Activated gamma-delta T cell treated with Interleukin-2 at 50 U/mL for 16 hours (primary cell): ENCODE measurements around the gene CREBBP.

ENCODE experiments used
- DNase-seq: peaks from one replicate; pipeline ENCODE4 v3.0.0-alpha.2; 2020

CREBBP gene

GRCh38 chr16:3759736-3760135 is 120.8 kb downstream of the CREBBP start:
- DNase-seq: no peak

GRCh38 chr16:3756113-3756512 is 124.4 kb downstream of the CREBBP start:
- DNase-seq: no peak

- no peak for DNase-seq
Measured at GRCh38 chr16:3755249-3755648, 125.3 kb downstream of the CREBBP start.

GRCh38 chr16:3754772-3755171 is 125.7 kb downstream of the CREBBP start:
- DNase-seq: no peak

GRCh38 chr16:3754081-3754703 is 126.3 kb downstream of the CREBBP start:
- DNase-seq: no peak

DNA sequence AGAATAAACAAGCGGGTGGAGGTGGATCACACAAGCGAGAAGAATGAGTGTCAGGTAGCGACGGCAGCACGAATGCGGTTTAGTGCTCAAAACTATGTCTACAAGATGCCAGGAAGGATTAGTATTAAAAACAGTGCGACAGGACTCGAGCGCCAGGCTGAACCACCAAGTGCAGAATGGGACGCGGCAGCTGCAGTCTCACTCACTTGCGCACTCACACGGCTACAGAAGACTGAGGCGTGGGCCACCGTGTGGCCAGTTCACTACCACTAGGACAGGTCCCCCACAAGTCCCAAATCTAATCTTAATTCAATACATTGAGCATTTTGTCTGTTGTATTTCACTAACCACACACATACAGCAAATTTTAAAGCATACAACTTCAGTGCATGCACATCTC is 127.5 kb downstream of the CREBBP start:
- no peak for DNase-seq

DNA sequence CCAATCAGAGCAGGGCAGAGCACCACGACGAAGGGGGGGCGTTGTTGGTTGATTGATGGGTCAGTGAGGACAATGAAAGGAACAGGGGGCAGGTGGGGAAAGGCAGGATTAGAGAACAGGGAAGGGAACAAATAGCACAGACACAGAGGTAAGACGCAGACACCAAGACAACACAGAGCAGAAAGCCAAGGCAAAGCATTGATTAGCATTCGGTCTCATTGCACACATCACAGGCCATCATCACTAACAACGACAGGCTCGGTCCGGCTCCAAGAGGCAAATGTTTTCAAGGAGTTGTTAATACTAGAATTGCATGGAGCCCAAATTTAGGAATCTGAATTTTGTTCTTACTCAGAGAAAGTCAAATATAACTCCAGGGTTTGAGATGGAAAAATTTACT is 128.6 kb downstream of the CREBBP start:
- no peak for DNase-seq

DNA sequence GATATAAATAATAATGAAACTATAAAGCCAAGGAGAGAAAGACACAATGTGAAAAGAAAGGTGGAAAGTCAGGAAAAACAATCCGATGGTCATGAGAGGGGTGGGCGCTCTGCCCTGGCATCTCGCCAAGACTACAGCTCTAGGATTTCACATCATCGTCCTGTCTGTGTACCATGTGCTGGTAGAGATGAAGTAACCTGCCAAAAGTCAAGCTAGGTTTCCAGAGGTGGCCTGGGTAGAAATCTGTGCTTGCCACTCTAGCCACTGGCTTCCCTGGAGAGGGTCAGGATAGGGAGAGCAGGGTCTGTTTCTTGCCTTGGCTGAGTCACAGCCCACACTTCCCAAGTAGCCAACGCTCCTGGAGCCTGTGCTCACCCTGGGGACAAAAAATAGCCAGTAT is 132.2 kb downstream of the CREBBP start:
- DNase-seq: no peak

GRCh38 chr16:3745751-3746355 is 134.7 kb downstream of the CREBBP start:
- no peak for DNase-seq

GRCh38 chr16:3744018-3744417 is 136.5 kb downstream of the CREBBP start:
- DNase-seq: no peak

DNA sequence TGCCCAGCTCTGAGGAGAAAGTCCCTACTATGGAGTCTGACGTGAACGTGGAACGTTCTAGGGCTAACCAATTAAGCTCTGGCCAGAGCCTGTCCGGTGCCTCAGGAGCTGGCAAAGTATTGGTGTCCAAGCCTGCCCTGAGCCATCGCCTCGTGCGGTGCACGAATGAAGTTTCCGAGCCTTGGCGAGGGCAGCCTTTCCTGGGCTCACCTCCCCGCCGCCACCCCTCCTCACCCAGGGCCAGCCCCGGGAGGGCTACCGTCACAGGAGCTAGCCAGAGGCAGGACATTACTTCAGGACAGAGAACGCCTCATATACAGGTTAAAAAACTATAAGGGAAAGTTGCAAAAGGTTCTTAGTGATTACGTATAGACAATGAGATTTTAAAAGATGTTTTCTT is 139.6 kb downstream of the CREBBP start:
- no peak for DNase-seq

GRCh38 chr16:3740186-3740585 is 140.3 kb downstream of the CREBBP start:
- DNase-seq: no peak

- no peak for DNase-seq
Measured at GRCh38 chr16:3739636-3740035, 140.9 kb downstream of the CREBBP start.

DNA sequence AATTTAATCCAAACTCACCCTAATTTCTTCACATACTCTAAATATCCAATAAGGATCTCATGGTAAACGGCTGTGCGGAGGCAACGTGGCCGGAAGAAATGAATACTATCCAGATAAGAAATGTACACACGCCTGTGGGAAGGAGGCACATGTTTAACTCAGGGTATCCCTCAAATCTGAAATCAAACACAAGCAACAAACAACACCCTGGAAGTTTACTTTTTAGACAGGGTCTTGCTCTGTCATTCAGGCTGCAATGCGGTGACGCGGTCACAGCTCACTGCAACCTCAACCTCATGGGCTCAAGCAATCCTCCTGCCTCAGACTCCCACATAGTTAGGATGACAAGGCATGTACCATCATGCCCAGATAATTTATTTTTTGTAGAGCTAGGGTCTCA is 142.0 kb downstream of the CREBBP start:
- DNase-seq: no peak

- DNase-seq: no peak
Measured at GRCh38 chr16:3738128-3738527, 142.4 kb downstream of the CREBBP start.

DNA sequence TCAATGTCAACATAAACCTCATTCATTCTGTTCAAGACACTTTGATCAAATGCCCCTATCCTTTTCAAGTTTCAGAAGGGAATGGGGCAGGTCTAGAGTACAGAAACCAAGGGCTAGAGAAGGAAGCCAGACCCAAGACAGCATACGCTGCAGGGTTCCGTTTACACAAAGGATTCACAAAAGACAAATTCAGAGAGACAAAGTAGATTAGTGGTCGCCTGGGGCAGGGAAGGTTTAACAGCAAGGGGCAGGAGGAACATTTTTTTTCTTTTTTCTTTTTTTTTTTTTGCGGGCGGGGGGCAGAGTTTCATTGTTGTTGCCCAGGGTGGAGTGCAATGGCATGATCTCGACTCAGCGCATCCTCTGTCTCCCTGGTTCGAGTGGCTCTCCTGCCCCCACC is 143.3 kb downstream of the CREBBP start:
- no peak for DNase-seq

GRCh38 chr16:3736116-3736515 is 144.4 kb downstream of the CREBBP start:
- no peak for DNase-seq

GRCh38 chr16:3735541-3735940 is 145.0 kb downstream of the CREBBP start:
- no peak for DNase-seq

GRCh38 chr16:3734758-3735221 is 145.7 kb downstream of the CREBBP start:
- DNase-seq: no peak

- no peak for DNase-seq
Measured at GRCh38 chr16:3734084-3734757, 146.3 kb downstream of the CREBBP start.

DNA sequence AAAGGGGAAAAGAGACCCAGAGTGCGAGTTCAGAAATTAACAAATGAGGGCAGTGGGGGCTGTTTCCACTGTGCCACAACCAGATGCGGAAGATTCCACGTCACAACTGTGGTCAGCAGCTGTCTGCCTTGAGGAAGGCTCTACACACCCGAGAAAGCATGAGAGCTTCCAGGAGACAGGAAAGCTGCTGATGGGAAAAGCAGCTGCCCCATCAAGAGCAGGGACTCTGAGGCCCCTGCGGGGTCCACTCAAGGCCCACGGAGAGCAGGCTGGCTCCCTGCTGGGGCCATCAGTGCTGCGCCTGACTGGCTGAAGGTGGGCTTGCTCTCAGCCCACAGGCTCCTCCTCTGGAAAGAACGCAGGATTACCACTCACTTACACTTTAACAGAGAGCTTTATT is 148.3 kb downstream of the CREBBP start:
- DNase-seq: no peak

- no peak for DNase-seq
Measured at GRCh38 chr16:3731126-3731935, 149.2 kb downstream of the CREBBP start.
